ENCODE measurements around the gene ANGPT4.

ANGPT4 gene

DNA sequence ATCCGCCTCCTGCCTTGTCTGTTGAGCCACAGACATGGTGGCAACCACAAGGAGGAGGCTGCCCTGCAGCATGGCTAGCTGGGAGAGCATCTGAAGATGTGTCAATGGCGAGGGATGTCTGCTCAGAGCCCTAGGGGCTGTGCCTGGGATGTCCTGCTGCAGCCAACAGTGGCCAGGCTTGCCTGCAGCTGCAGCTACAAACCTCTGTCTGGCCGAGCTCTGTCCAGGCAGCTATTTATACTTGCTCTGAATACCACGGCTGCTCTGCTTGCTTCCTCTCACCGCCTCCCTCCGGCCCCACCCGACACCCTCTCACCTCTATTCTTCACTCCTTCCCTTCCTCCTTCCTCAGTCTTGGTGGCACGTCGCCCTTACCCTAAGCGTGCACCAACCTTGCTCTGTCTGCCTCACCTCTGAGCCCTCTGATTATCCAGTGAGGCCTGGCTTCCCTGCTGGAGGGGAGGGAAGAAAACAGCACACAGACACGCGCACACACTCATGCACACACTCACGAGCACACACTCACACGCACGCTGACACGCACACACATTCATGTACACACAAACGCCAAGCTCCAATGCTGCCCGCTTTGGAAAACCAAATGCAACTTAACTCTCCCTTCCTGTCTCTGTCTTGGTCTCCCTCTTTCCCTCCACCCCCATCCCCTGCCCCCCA lies at the start of gene ANGPT4:
Gene ANGPT4, minus strand, starts transcription at position 210 of the 675 bp plus-strand sequence. Its CDS starts 120 bp downstream, at position 90.
- Histone ChIP-seq H3K4me1 (ENCODE audit: insufficient read depth, poor library complexity, severe bottlenecking) (no peaks in the 10 kb centered on the region), H3K27me3 (ENCODE audit: insufficient read depth, poor library complexity, severe bottlenecking) (no peaks in the 10 kb centered on the region), H3K4me3 (ENCODE audit: severe bottlenecking) (no peak within 1 kb of the TSS), H3K9me3 (ENCODE audit: severe bottlenecking) (no peaks in the 10 kb centered on the region), H3K36me3 (ENCODE audit: low read depth) (no peaks in the 10 kb centered on the region), H3K27ac (ENCODE audit: poor library complexity, severe bottlenecking) (no peak within 1 kb of the TSS)
- no peak for TF ChIP-seq CTCF (IDR thresholded peaks at IDR 0.05; ENCODE audit: poor library complexity, severe bottlenecking)
- DNase-seq (ENCODE audit: low spot score) = no peak
- no peak for ATAC-seq (ENCODE audit: low read depth)

DNA sequence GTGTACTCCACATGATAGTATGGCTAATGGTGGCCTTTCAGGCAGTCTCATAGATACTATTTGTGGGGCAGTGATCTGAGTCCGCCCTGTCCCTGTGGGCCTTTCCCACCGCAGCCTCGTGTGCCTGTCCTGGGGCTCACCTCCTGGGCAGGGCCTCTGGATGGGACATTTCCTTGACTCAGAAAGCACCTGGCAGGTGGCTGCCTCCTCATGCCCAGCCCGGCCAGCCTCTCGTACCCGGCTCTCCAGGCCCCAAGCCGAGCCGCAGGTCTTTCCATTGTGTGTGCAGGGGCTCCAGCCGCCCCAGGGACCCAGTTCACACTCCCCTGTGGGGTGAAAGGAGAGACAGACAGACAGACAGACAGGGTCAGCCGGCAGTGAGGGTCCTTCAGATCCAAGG lies 47.7 kb upstream of the ANGPT4 start:
- Histone ChIP-seq H3K36me3 (ENCODE audit: low read depth) (no peaks in the 10 kb centered on the region), H3K4me3 (ENCODE audit: severe bottlenecking) (no peak overlapping the region), H3K4me1 (ENCODE audit: insufficient read depth, poor library complexity, severe bottlenecking) (no peaks in the 10 kb centered on the region), H3K27ac (ENCODE audit: poor library complexity, severe bottlenecking) (no peak overlapping the region), H3K27me3 (ENCODE audit: insufficient read depth, poor library complexity, severe bottlenecking) (no peaks in the 10 kb centered on the region), H3K9me3 (ENCODE audit: severe bottlenecking) (no peaks in the 10 kb centered on the region)
- DNase-seq (ENCODE audit: low spot score) (no peak), ATAC-seq (ENCODE audit: low read depth) (no peak)
- no peak for TF ChIP-seq CTCF (IDR thresholded peaks at IDR 0.05; ENCODE audit: poor library complexity, severe bottlenecking)

DNA sequence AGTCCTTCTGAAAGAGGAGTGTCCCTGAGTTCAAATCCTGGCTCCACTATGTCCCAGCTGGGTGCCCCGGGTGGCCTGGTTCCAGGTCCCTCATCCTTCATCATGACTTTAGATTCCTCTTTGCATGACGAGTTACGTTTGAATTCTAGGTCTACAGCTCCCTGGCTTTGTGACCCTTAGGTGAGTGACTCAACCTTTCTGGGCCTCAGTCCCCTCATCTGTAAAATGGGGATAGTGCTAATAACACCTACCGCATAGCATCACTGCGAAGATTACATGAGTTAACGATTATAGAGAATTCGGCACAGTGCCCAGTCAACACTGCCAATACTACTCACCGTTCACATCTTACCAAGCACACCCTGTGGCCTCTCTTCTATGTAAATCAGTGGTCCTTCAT lies 46.5 kb upstream of the ANGPT4 start:
- H3K9me3 ChIP-seq (ENCODE audit: severe bottlenecking) = no peaks in the 10 kb centered on the region
- no peaks in the 10 kb centered on the region for H3K27me3 ChIP-seq (ENCODE audit: insufficient read depth, poor library complexity, severe bottlenecking)
- H3K4me3 ChIP-seq (ENCODE audit: severe bottlenecking) = no peak overlapping the region
- H3K36me3 ChIP-seq (ENCODE audit: low read depth) = no peaks in the 10 kb centered on the region
- DNase-seq (ENCODE audit: low spot score) (no peak), ATAC-seq (ENCODE audit: low read depth) (no peak)
- H3K27ac ChIP-seq (ENCODE audit: poor library complexity, severe bottlenecking) = no peak overlapping the region
- no peaks in the 10 kb centered on the region for H3K4me1 ChIP-seq (ENCODE audit: insufficient read depth, poor library complexity, severe bottlenecking)
- TF ChIP-seq CTCF (IDR thresholded peaks at IDR 0.05; ENCODE audit: poor library complexity, severe bottlenecking) = no peak

DNA sequence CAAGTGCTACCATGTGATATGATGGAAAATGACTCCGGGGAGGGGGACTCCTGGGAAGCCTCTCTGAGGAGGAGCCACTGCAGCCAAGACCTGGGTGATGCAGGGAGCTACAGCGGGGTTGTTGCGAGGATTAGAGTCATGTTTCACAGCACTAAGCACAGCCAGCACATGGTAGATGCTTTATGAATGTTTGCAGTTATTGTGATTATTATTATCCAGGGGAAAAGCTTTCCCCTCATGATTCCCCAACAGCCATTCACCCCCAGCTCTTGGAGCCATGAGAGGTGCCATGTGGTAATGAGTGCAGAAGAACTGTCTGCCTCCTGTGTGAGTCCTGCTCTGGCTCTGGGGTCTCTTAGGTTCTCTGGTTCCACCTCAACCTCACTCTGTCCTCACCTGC lies 46.1 kb upstream of the ANGPT4 start:
- no peak for TF ChIP-seq CTCF (IDR thresholded peaks at IDR 0.05; ENCODE audit: poor library complexity, severe bottlenecking)

GRCh38 chr20:961768-962167 lies 45.6 kb upstream of the ANGPT4 start:
- Histone ChIP-seq H3K36me3 (ENCODE audit: low read depth) (no peaks in the 10 kb centered on the region), H3K4me3 (ENCODE audit: severe bottlenecking) (no peak overlapping the region), H3K9me3 (ENCODE audit: severe bottlenecking) (no peaks in the 10 kb centered on the region), H3K4me1 (ENCODE audit: insufficient read depth, poor library complexity, severe bottlenecking) (no peaks in the 10 kb centered on the region), H3K27me3 (ENCODE audit: insufficient read depth, poor library complexity, severe bottlenecking) (no peaks in the 10 kb centered on the region), H3K27ac (ENCODE audit: poor library complexity, severe bottlenecking) (no peak overlapping the region)
- no peak for TF ChIP-seq CTCF (IDR thresholded peaks at IDR 0.05; ENCODE audit: poor library complexity, severe bottlenecking)
- no peak for DNase-seq (ENCODE audit: low spot score)
- ATAC-seq (ENCODE audit: low read depth) = no peak

More for the DNA sequence above, 46.1 kb upstream of the ANGPT4 start:
- no peaks in the 10 kb centered on the region for H3K4me1 ChIP-seq (ENCODE audit: insufficient read depth, poor library complexity, severe bottlenecking)
- H3K27ac ChIP-seq (ENCODE audit: poor library complexity, severe bottlenecking) = no peak overlapping the region
- no peak for ATAC-seq (ENCODE audit: low read depth)
- H3K9me3 ChIP-seq (ENCODE audit: severe bottlenecking) = no peaks in the 10 kb centered on the region
- no peak overlapping the region for H3K4me3 ChIP-seq (ENCODE audit: severe bottlenecking)
- no peaks in the 10 kb centered on the region for H3K27me3 ChIP-seq (ENCODE audit: insufficient read depth, poor library complexity, severe bottlenecking)
- no peak for DNase-seq (ENCODE audit: low spot score)
- no peaks in the 10 kb centered on the region for H3K36me3 ChIP-seq (ENCODE audit: low read depth)
